ENCODE data around the gene RND3. TPM values are rescaled to one million over a fixed set of nuclear protein-coding genes. Genes with fewer than 3 reads are reported as not detected.
A peak's percentile ranks its signal among the peaks of the same experiment; 100 is the strongest.

RND3 gene
- polyA plus RNA-seq, 1 experiment = 255 TPM

DNA sequence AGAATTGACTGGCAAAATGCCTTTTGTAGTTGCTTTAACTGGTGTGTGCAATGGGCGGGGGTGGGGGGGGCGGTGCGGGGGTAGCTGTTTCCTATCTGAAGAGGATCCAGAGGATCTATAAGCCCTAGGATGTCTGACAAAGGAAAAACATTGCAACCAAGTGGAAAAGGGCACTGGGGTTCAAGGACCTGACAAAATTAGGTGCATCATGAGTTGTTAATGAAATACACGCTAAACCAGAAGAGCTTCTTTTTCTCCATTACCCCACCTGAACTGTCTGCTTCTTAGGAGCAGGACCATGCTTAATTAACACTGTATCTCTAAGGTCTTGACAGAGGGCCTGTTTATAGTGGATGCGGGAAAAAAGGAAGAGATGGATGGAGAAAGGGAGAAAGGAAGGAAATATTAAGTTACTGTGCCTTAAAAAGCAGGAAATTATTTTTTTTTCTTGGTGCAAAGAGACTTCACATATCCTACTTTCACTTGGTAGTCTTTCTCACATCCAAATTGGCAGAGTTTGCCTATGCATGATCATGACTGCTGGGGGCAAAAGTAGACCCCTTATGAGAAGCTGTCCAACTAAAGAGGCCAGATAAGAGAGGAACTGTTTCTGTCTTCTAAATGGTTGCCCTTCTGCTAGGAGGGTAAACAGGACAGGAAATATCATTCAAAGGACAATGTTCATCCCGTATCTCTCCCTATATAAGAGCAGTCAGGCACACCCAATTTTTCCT, 4.6 kb downstream of the RND3 start:
- POLR2A ChIA-PET = interaction anchor here (0.6 to 1.3 kb wide), 8 partner anchors 37 to 758 kb away, joined by 3 to 7 read pairs (median 4); no protein-coding TSS in a partner anchor
- CTCF ChIA-PET = no interaction called here

DNA sequence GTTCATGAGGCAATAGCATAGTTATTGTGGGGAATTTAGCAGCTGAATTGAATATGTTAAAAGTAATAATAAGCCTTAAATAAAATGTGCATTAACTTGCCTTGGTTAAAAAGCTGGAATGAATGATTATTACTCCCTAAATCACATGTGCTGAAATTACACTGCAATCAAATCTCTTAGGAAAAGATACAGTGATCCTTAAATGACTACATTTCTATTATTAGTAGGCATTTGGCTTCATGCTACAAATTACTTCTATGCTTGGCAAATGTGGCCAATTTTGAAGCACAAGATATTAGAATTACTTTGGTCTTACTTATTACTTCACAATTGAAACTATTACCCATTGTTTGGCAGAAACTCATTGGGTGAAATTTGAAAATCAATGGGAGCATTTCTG, 5.4 kb downstream of the RND3 start:
- TF ChIP-seq, protein P1, sequence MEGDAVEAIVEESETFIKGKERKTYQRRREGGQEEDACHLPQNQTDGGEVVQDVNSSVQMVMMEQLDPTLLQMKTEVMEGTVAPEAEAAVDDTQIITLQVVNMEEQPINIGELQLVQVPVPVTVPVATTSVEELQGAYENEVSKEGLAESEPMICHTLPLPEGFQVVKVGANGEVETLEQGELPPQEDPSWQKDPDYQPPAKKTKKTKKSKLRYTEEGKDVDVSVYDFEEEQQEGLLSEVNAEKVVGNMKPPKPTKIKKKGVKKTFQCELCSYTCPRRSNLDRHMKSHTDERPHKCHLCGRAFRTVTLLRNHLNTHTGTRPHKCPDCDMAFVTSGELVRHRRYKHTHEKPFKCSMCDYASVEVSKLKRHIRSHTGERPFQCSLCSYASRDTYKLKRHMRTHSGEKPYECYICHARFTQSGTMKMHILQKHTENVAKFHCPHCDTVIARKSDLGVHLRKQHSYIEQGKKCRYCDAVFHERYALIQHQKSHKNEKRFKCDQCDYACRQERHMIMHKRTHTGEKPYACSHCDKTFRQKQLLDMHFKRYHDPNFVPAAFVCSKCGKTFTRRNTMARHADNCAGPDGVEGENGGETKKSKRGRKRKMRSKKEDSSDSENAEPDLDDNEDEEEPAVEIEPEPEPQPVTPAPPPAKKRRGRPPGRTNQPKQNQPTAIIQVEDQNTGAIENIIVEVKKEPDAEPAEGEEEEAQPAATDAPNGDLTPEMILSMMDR (IDR thresholded peaks at IDR 0.05; ENCODE audit: insufficient read depth, low read depth, low read length) = no peak
- DNase-seq (ENCODE audit: low read depth) = no peak
- H3K36me3 ChIP-seq (ENCODE audit: control insufficient read depth, insufficient read depth, low read length) = peaks cover 17% of the 10 kb centered on the region
- H3K4me3 ChIP-seq (ENCODE audit: low read depth, low read length) = peak overlapping the region; percentile 28
- POLR2A ChIA-PET = interaction anchor here (0.7 to 1.3 kb wide), 2 partner anchors 105 to 356 kb away, joined by 3 to 4 read pairs; no protein-coding TSS in a partner anchor
- H3K27me3 ChIP-seq (ENCODE audit: control insufficient read depth, insufficient read depth, low read length) = no peaks in the 10 kb centered on the region
- CTCF ChIA-PET = interaction anchor here (0.7 to 1.0 kb wide), 2 partner anchors 59 to 884 kb away, joined by 3 read pairs; no protein-coding TSS in a partner anchor

More for the DNA sequence above, 4.6 kb downstream of the RND3 start:
- DNase-seq (ENCODE audit: low read depth) = no peak
- Histone ChIP-seq H3K36me3 (ENCODE audit: control insufficient read depth, insufficient read depth, low read length) (peaks cover 17% of the 10 kb centered on the region), H3K4me3 (ENCODE audit: low read depth, low read length) (peak overlapping the region; percentile 98), H3K27me3 (ENCODE audit: control insufficient read depth, insufficient read depth, low read length) (no peaks in the 10 kb centered on the region)
- TF ChIP-seq, protein P1 (IDR thresholded peaks at IDR 0.05; ENCODE audit: insufficient read depth, low read depth, low read length) = no peak

DNA sequence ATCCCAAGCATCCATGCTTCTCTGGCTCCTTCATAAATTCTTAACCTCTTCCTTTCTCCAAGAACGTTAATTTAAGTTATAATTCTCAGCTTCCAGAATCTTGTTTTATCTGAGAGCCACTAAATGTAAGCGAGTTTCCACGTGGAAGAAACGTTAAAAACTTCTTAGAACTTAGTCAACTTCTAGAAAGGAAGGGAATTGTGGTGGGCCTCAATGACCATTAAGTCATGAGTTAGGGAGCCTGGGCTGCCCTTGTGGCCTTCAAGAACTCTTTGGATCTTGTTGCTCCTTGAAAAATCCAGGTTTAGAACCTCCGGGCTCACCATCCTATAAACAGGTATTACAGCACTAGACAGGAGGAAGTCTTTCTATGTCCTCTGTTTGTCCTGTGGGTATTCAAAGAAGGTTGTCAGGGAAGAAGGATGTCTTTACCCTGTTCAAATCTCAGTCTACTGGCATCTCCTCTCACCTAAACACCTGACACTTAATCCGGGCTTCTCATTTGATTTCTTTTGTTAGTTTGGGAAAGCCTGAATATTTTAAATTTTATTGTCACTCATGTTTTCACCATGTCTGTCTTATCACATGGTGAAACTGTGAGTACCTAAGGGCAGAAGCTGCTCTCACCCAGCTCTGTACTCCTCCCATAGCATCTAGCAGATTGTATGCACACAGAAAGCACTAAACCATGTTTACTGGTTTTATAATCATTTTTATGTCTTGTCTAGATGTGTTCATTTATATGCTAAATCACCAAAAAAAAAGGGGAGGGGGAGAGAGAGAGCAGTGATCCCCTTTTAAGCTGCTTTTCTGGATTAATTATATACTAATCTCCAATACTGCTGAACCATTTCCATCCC, 6.3 kb downstream of the RND3 start:
- Histone ChIP-seq H3K27me3 (ENCODE audit: control insufficient read depth, insufficient read depth, low read length) (no peaks in the 10 kb centered on the region), H3K36me3 (ENCODE audit: control insufficient read depth, insufficient read depth, low read length) (peaks cover 16% of the 10 kb centered on the region), H3K4me3 (ENCODE audit: low read depth, low read length) (peak overlapping the region; percentile 25)
- DNase-seq (ENCODE audit: low read depth) = no peak
- CTCF ChIA-PET = interaction anchor here (0.7 to 1.2 kb wide), 3 partner anchors 60 to 883 kb away, joined by 3 read pairs; no protein-coding TSS in a partner anchor
- POLR2A ChIA-PET = interaction anchor here (0.6 to 0.7 kb wide), 3 partner anchors 229 to 759 kb away, joined by 3 to 4 read pairs (median 3); no protein-coding TSS in a partner anchor
- TF ChIP-seq, protein P1 (IDR thresholded peaks at IDR 0.05; ENCODE audit: insufficient read depth, low read depth, low read length) = no peak

DNA sequence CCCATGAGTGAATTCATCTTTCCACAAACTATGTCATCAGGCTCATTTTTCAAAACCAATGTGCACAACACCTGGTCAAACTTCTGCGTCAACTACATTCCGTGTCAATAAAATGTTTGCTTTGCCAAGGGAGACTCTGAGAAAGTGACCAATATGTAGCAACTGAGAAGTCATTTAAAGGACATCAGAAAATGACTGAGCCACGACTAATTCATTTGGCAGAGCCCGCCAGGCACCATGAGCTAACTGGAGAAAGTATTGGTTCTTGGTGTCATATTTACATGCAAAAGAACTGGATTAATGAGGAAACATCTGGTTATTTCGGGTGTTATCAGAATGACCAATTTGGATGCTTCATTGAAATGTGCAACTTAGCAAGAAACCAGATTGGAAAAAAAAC, 7.2 kb downstream of the RND3 start:
- POLR2A ChIA-PET = interaction anchor here (0.6 to 1.4 kb wide), 2 partner anchors 14 to 760 kb away, joined by 4 to 5 read pairs; no protein-coding TSS in a partner anchor

More for the DNA sequence above, 7.2 kb downstream of the RND3 start:
- H3K4me3 ChIP-seq (ENCODE audit: low read depth, low read length) = peak overlapping the region; percentile 25
- no peak for DNase-seq (ENCODE audit: low read depth)
- TF ChIP-seq, protein P1 (IDR thresholded peaks at IDR 0.05; ENCODE audit: insufficient read depth, low read depth, low read length) = no peak
- CTCF ChIA-PET = no interaction called here
- no peaks in the 10 kb centered on the region for H3K27me3 ChIP-seq (ENCODE audit: control insufficient read depth, insufficient read depth, low read length)
- peaks cover 6% of the 10 kb centered on the region for H3K36me3 ChIP-seq (ENCODE audit: control insufficient read depth, insufficient read depth, low read length)

All from BJ (cell line).